ENCODE results near the gene FASN. TPM values are rescaled to one million over a fixed set of nuclear protein-coding genes. Genes with fewer than 3 reads are reported as not detected.
A peak's percentile ranks its signal among the peaks of the same experiment; 100 is the strongest.

The FASN gene
- total RNA-seq, 3 donors from 2014 or later (not counting 1 experiment from before 2014, with no cell fraction given): 53.8 to 56.2 (median 54.0) TPM

DNA sequence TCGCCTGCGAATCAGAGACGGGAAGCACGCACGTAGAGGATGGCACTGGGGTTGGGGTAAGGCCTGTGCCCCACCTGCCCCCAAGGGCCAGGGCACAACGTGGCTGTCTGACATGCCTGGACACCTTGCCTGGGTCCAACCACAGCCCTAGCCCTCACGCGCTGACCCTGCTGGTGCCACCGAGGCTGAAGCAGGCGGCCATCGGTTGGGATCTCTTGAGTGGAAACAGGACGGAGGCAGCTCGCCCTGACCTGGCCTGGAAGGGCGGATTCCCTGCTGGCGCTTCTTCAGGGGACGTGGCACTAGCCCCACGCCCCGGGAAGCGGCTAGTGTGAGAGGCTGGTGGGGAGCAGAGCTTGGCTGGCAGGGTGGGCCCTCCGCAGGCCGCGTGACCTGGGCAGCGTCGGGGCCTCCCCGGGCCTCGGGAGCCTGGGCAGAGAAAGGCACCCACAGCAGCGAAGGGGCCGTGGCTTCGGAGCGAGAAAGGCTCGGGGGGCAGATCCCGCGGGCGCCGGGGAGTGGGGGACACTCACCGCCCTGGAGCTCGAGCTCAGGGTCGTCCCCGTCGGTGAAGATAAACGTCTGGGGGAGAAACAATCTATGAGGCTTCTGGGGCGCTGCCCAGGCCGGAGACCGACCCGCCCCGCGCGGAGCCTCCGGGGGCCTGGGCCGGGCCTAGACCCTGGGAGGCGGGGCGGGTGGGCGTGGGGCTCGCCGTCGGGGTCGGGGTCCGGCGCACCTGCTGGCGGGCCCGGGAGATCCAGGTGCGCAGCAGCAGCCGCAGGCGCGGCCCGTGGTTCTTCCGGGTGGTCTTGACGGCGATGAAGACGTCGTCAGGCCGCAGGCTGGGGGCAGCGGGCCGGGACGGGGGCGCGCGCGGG is 47.0 kb downstream of the FASN start:
- Mint-ChIP-seq H3K27me3 (ENCODE audit: low read depth in 2 of 2) (no peaks in the 10 kb centered on the region), H3K36me3 (no peaks in the 10 kb centered on the region), H3K4me3 (peak overlapping the region; percentile 87), H3K27ac (peak overlapping the region in 1 of 2 donors; percentile 71), H3K4me1 (peaks cover 0 to 16% of the 10 kb centered on the region in 2 donors), H3K9me3 (no peaks in the 10 kb centered on the region)
- WGBS (ENCODE audit: insufficient coverage): 21% methylated on average over 79 of the region's 79 CpGs
- no peaks in the 10 kb centered on the region for H3K9me3 ChIP-seq (ENCODE audit: control insufficient read depth, insufficient read depth, low read length)
- ATAC-seq (peak in 2 of 3 donors; percentile 9 to 10), DNase-seq (no peak)
- intact Hi-C loops (cut with micrococcal nuclease): loop anchor here (1.0 kb wide), 1 partner anchor 14 kb away; the partner anchor contains the start of gene DCXR
- no peaks in the 10 kb centered on the region for H3K27me3 ChIP-seq (ENCODE audit: control insufficient read depth, insufficient read depth, low read length)
- H3K27ac ChIP-seq (ENCODE audit: low read length): no peak overlapping the region
- TF ChIP-seq, protein P1, sequence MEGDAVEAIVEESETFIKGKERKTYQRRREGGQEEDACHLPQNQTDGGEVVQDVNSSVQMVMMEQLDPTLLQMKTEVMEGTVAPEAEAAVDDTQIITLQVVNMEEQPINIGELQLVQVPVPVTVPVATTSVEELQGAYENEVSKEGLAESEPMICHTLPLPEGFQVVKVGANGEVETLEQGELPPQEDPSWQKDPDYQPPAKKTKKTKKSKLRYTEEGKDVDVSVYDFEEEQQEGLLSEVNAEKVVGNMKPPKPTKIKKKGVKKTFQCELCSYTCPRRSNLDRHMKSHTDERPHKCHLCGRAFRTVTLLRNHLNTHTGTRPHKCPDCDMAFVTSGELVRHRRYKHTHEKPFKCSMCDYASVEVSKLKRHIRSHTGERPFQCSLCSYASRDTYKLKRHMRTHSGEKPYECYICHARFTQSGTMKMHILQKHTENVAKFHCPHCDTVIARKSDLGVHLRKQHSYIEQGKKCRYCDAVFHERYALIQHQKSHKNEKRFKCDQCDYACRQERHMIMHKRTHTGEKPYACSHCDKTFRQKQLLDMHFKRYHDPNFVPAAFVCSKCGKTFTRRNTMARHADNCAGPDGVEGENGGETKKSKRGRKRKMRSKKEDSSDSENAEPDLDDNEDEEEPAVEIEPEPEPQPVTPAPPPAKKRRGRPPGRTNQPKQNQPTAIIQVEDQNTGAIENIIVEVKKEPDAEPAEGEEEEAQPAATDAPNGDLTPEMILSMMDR (IDR thresholded peaks at IDR 0.05): no peak
- peaks cover 21% of the 10 kb centered on the region for H3K36me3 ChIP-seq (ENCODE audit: control insufficient read depth, insufficient read depth, low read length)
- peak overlapping the region; percentile 28 for H3K4me3 ChIP-seq (ENCODE audit: low read length)
- H3K4me1 ChIP-seq (ENCODE audit: control insufficient read depth, insufficient read depth, low read length): peaks cover 30% of the 10 kb centered on the region

DNA sequence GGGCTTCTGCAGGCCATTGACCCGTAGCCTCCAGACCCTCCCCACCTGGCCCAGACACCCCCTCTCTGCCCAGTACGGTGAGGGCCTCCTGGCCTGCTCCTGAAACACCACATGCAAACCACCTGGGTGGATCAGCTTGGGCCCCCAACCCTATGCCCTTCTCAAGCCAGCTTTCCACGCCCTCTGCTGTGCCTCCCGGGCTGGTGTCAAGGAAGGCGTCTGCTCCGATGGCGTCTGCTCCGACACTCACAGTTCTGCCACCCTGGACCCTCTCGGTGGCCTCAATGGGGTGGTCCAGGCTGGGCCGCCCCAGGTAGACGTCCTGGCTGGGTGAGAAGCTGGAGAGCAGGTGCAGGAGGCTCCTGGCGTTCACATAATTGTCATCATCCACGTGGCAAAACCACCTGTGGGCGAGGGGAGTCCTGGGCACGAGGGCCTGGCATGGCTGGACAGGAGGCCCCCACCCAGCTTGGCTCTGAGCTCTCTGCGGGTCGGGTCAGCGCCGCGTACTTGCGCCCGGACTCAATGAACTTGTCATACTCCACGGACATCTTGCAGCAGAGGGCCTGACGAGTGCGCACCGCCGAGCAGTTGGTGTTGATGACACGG is 47.8 kb downstream of the FASN start:
- Mint-ChIP-seq H3K4me3 (peak overlapping the region; percentile 87), H3K9me3 (no peaks in the 10 kb centered on the region), H3K27me3 (ENCODE audit: low read depth in 2 of 2) (no peaks in the 10 kb centered on the region), H3K36me3 (no peaks in the 10 kb centered on the region), H3K4me1 (peaks cover 0 to 16% of the 10 kb centered on the region in 2 donors), H3K27ac (peak overlapping the region in 1 of 2 donors; percentile 71)
- H3K27me3 ChIP-seq (ENCODE audit: control insufficient read depth, insufficient read depth, low read length): no peaks in the 10 kb centered on the region
- H3K4me3 ChIP-seq (ENCODE audit: low read length): no peak overlapping the region
- TF ChIP-seq, protein P1 (IDR thresholded peaks at IDR 0.05): no peak
- intact Hi-C loops (cut with micrococcal nuclease): no loop called here
- H3K27ac ChIP-seq (ENCODE audit: low read length): no peak overlapping the region
- peaks cover 15% of the 10 kb centered on the region for H3K36me3 ChIP-seq (ENCODE audit: control insufficient read depth, insufficient read depth, low read length)
- peaks cover 30% of the 10 kb centered on the region for H3K4me1 ChIP-seq (ENCODE audit: control insufficient read depth, insufficient read depth, low read length)
- WGBS (ENCODE audit: insufficient coverage): 95% methylated on average over 28 of the region's 28 CpGs
- no peak for ATAC-seq
- no peak for DNase-seq
- no peaks in the 10 kb centered on the region for H3K9me3 ChIP-seq (ENCODE audit: control insufficient read depth, insufficient read depth, low read length)

DNA sequence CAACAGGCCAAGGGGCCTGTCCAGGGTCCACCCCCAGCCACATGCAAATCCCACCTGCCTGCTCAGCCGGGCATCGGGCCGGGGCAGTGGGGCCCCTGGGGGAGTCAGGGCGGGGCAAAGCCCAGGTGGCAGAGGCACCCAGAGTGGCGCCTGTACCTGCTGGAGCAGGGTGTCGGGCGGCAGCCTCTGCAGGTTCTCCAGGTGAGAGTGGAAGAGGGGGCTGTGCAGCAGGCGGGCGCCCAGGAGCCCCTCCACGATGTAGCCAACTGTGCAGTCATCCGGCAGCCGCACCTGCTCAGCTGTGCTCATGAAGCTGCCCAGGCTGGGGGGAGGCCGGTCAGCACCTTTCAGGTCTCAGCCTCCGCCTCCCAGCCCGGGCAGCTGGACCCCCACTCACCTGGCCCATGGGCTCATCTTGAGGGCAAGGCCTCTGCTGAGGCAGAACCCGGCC is 48.5 kb downstream of the FASN start:
- no peaks in the 10 kb centered on the region for H3K9me3 Mint-ChIP-seq
- peaks cover 30% of the 10 kb centered on the region for H3K4me1 ChIP-seq (ENCODE audit: control insufficient read depth, insufficient read depth, low read length)
- 94% methylated on average over 16 of the region's 16 CpGs for WGBS (ENCODE audit: insufficient coverage)
- TF ChIP-seq, protein P1 (IDR thresholded peaks at IDR 0.05): no peak
- peaks cover 8% of the 10 kb centered on the region for H3K36me3 ChIP-seq (ENCODE audit: control insufficient read depth, insufficient read depth, low read length)
- intact Hi-C loops (cut with micrococcal nuclease): no loop called here
- H3K27me3 Mint-ChIP-seq (ENCODE audit: low read depth in 2 of 2): no peaks in the 10 kb centered on the region
- H3K4me3 Mint-ChIP-seq: no peak overlapping the region
- no peak overlapping the region for H3K4me3 ChIP-seq (ENCODE audit: low read length)
- no peaks in the 10 kb centered on the region for H3K27me3 ChIP-seq (ENCODE audit: control insufficient read depth, insufficient read depth, low read length)
- H3K9me3 ChIP-seq (ENCODE audit: control insufficient read depth, insufficient read depth, low read length): no peaks in the 10 kb centered on the region
- peaks cover 0 to 11% of the 10 kb centered on the region in 2 donors for H3K4me1 Mint-ChIP-seq
- H3K36me3 Mint-ChIP-seq: no peaks in the 10 kb centered on the region
- H3K27ac ChIP-seq (ENCODE audit: low read length): no peak overlapping the region
- ATAC-seq (no peak), DNase-seq (no peak)
- no peak overlapping the region for H3K27ac Mint-ChIP-seq
